Thyroid gland (tissue), 4 donors: ENCODE data around the gene DNAJC16.
"Not testable (repeated sequence)": the region's sequence is repeated elsewhere in the genome, so short reads cannot be mapped to it uniquely, and the experiment has no call there.

Source experiments
- POLR2A ChIP-seq, 2 donors: fragments of 450-650 bp; IDR thresholded peaks; one replicate each; pipeline ENCODE4 v1.6.1; 2017; ENCODE audit warnings: antibody characterized with exemption in 2 of 2, mild to moderate bottlenecking in 2 of 2, moderate library complexity in 1 of 2
- TF ChIP-seq, protein P1 (sequence below), 6 experiments: fragments of 200-600 bp in 3 of 6; fragments of 450-650 bp in 3 of 6; sonication (generic) in 3 of 6; IDR thresholded peaks; one replicate each; pipeline ENCODE4 v1.5.1; 2016 to 2019; ENCODE audit warnings: antibody characterized with exemption in 6 of 6, mild to moderate bottlenecking in 2 of 6, inconsistent platforms in 1 of 6, moderate library complexity in 1 of 6

DNA sequence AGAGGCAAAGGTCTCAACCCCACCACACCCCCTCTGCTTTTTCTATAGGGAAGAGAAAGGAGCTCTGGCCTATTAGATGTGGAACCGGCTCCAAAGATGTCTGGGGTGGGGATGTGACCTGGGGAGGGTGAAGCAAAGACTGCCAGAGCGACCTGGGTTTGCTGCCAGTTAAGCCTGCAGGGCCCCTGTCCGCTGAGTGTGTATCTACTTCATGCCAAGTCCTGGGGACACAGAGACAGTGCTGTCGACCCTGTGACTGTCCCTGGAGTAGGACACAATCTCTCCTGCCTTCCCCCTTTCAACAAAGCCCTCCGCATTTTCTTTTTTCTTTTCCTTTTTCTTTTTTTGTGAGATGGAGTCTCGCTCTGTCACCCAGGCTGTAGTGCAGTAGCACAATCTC is 44.2 kb upstream of the DNAJC16 start:
- TF ChIP-seq POLR2A (IDR thresholded peaks at IDR 0.05), result not testable (repeated sequence)
- TF ChIP-seq, protein P1, sequence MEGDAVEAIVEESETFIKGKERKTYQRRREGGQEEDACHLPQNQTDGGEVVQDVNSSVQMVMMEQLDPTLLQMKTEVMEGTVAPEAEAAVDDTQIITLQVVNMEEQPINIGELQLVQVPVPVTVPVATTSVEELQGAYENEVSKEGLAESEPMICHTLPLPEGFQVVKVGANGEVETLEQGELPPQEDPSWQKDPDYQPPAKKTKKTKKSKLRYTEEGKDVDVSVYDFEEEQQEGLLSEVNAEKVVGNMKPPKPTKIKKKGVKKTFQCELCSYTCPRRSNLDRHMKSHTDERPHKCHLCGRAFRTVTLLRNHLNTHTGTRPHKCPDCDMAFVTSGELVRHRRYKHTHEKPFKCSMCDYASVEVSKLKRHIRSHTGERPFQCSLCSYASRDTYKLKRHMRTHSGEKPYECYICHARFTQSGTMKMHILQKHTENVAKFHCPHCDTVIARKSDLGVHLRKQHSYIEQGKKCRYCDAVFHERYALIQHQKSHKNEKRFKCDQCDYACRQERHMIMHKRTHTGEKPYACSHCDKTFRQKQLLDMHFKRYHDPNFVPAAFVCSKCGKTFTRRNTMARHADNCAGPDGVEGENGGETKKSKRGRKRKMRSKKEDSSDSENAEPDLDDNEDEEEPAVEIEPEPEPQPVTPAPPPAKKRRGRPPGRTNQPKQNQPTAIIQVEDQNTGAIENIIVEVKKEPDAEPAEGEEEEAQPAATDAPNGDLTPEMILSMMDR (IDR thresholded peaks at IDR 0.05), result not testable (repeated sequence)
